Breast epithelium (tissue), 4 donors: Measurements from ENCODE around the gene RPS4Y2. TPM values are rescaled to one million over a fixed set of nuclear protein-coding genes. Genes with fewer than 3 reads are reported as not detected.

Source experiments
- DNase-seq, 2 donors: peaks; one replicate each; pipeline ENCODE4 v3.0.0-alpha.2; 2019; ENCODE audit warnings: low spot score in 2 of 2
- H3K27ac ChIP-seq, 2 donors: fragments of 200-600 bp; sonication (generic) in 1 of 2; one replicate each; pipeline ENCODE4 v1.5.1; 2016 to 2019; ENCODE audit warnings: mild to moderate bottlenecking in 1 of 2
- H3K27me3 ChIP-seq, 2 donors: fragments of 200-600 bp; sonication (generic) in 1 of 2; one replicate each; pipeline versions ENCODE4 v1.5.1 to v1.6.0; 2017 to 2019; ENCODE audit warnings: control low read depth in 1 of 2, mild to moderate bottlenecking in 1 of 2
- H3K36me3 ChIP-seq: fragments of 200-600 bp; one replicate; pipeline ENCODE4 v1.5.1; 2019
- H3K4me1 ChIP-seq, 2 donors: fragments of 200-600 bp; sonication (generic); one replicate each; pipeline ENCODE4 v1.5.1; 2016 to 2019; ENCODE audit warnings: control low read depth in 1 of 2
- H3K4me3 ChIP-seq, 3 donors: fragments of 200-600 bp; sonication (generic); 1 replicate in 2 of 3; 2 replicates in 1 of 3; pipeline ENCODE4 v1.5.1; 2016 to 2019; ENCODE audit warnings: mild to moderate bottlenecking in 3 of 3, moderate library complexity in 2 of 3
- H3K9me3 ChIP-seq, 2 donors: fragments of 200-600 bp; sonication (generic) in 1 of 2; one replicate each; pipeline ENCODE4 v1.5.1; 2016 to 2019; ENCODE audit warnings: control low read depth in 1 of 2
- POLR2A ChIP-seq: fragments of 450-650 bp; IDR thresholded peaks from one replicate; pipeline ENCODE4 v1.6.1; 2016; ENCODE audit warnings: antibody characterized with exemption, mild to moderate bottlenecking, moderate library complexity
- POLR2AphosphoS5 ChIP-seq, 3 donors: sonication (generic); formaldehyde crosslinking; IDR thresholded peaks; one replicate each; pipeline ENCODE4 v1.6.1; 2017; ENCODE audit warnings: antibody characterized with exemption in 3 of 3
- intact Hi-C: fragments of 100-400 bp; cut with DNase I; formaldehyde crosslinking; loops from one replicate; pipeline ENCODE4 v1.15.1; 2023; ENCODE audit warnings: low total_unique reads
- total RNA-seq, 3 donors: library from RNA; depleted of rRNA; stranded (reverse); fragments of >200 nt; gene quantifications; one replicate each; pipeline ENCODE4 v1.1.0, GENCODE V29; 2016
- TF ChIP-seq, protein P1 (sequence below), 3 donors: fragments of 450-650 bp; IDR thresholded peaks; one replicate each; pipeline ENCODE4 v1.5.1; 2016 to 2017; ENCODE audit warnings: antibody characterized with exemption in 3 of 3, mild to moderate bottlenecking in 3 of 3, moderate library complexity in 3 of 3

Gene RPS4Y2
- total RNA-seq, 3 donors from 2014 or later = not detected

DNA sequence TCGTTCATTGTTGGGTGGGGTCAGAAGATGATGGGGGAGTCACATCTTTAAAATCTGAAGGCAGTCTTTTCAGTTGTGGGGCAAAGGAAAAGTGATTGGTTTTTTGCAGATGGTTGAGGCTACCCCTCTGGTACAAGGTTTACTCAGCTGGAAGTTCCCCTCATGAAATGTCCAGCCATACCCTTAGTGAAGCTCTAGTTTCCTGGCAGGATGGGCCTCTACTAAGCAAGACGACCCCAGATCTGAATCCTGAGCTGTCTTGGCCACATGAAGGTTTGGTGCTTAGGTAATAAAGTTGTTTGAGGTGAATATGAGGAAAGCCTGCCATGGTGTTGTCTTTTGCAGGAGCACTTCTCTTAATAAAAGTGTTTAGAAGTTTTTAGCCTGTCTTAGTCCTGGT is 9.2 kb downstream of the RPS4Y2 start:
- H3K27me3 ChIP-seq = no peaks in the 10 kb centered on the region
- H3K36me3 ChIP-seq = no peaks in the 10 kb centered on the region
- H3K4me1 ChIP-seq = no peaks in the 10 kb centered on the region
- no peak for DNase-seq
- intact Hi-C loops = no loop called here
- H3K4me3 ChIP-seq = no peak overlapping the region
- H3K9me3 ChIP-seq = no peaks in the 10 kb centered on the region
- TF ChIP-seq, protein P1, sequence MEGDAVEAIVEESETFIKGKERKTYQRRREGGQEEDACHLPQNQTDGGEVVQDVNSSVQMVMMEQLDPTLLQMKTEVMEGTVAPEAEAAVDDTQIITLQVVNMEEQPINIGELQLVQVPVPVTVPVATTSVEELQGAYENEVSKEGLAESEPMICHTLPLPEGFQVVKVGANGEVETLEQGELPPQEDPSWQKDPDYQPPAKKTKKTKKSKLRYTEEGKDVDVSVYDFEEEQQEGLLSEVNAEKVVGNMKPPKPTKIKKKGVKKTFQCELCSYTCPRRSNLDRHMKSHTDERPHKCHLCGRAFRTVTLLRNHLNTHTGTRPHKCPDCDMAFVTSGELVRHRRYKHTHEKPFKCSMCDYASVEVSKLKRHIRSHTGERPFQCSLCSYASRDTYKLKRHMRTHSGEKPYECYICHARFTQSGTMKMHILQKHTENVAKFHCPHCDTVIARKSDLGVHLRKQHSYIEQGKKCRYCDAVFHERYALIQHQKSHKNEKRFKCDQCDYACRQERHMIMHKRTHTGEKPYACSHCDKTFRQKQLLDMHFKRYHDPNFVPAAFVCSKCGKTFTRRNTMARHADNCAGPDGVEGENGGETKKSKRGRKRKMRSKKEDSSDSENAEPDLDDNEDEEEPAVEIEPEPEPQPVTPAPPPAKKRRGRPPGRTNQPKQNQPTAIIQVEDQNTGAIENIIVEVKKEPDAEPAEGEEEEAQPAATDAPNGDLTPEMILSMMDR (IDR thresholded peaks at IDR 0.05) = no peak
- TF ChIP-seq POLR2AphosphoS5 (IDR thresholded peaks at IDR 0.05) (no peak), POLR2A (no peak)
- H3K27ac ChIP-seq = no peak overlapping the region

DNA sequence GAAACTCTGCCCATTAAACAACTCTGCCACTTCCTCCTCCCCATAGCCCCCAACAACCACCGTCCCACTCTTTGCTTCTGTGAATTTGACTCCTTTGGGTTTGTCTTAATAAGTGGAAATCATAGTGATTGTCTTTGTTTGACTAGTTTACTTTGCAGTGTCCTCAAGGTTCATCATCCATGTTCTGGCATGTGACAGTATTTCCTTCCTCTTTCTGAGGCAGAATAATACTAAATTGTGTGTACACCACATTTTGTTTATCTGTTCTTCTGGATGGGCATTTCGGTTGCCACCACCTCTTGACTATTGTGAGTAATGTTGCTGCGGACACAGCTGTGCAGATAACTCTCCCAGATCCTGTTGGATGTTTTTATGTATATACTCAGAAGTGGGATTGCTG is 14.8 kb downstream of the RPS4Y2 start:
- Histone ChIP-seq H3K36me3 (no peaks in the 10 kb centered on the region), H3K4me3 (no peak overlapping the region), H3K27ac (no peak overlapping the region), H3K9me3 (no peaks in the 10 kb centered on the region), H3K4me1 (no peaks in the 10 kb centered on the region), H3K27me3 (no peaks in the 10 kb centered on the region)
- no peak for DNase-seq
- no peak for TF ChIP-seq POLR2AphosphoS5 (IDR thresholded peaks at IDR 0.05)
- no peak for TF ChIP-seq POLR2A
- TF ChIP-seq, protein P1 (IDR thresholded peaks at IDR 0.05) = no peak
- intact Hi-C loops = no loop called here

DNA sequence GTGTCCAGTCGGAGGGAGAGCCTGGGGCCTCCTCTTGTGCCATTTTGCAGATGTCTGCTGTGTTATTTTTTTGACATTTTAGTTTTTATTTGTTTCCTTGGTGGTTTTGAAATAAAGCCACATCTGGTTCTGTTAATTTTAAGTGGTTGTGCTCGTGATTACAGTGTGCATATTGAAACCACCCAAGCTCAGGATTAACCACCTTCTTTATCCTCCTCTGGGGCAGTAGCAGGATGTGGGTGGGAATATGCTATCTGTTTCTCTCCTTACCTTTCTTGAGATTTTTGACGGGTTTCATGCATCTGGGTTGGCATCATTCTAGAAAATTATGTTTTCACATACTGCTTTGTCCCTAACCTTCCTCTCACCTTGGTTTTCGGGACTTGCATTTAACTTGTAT is 20.2 kb downstream of the RPS4Y2 start:
- Histone ChIP-seq H3K36me3 (no peaks in the 10 kb centered on the region), H3K9me3 (no peaks in the 10 kb centered on the region), H3K27me3 (no peaks in the 10 kb centered on the region), H3K4me1 (no peaks in the 10 kb centered on the region), H3K4me3 (no peak overlapping the region), H3K27ac (no peak overlapping the region)
- TF ChIP-seq POLR2AphosphoS5 (IDR thresholded peaks at IDR 0.05) (no peak), POLR2A (no peak)
- TF ChIP-seq, protein P1 (IDR thresholded peaks at IDR 0.05) = no peak
- DNase-seq = no peak
- intact Hi-C loops = no loop called here

DNA sequence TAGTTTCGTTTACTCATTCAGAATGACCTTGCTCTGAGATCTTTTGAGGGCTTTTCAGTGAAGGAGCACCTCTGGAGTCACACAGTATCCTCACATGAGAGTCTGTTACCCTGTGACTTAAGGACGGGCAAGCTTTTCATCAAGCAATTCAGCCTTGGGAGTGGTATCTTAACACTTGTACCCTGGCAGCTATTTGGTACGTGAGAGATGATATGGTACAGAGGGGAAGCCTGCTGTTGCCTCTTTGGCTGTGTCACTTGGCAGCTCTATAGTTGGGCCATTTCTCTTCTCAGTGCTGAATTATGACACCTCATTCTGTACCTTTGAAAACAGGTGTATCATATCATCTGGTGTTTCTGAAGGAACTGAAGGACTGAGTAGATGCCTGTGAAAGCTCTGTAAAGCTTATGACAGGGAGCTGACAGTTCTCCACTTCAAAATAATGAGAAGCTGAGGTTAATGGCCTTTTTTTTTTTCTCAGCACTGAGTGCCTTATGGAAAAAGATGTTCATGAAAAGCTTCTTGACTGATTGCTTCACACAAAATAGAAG is 24.3 kb downstream of the RPS4Y2 start:
- no peaks in the 10 kb centered on the region for H3K9me3 ChIP-seq
- intact Hi-C loops = no loop called here
- TF ChIP-seq POLR2AphosphoS5 (IDR thresholded peaks at IDR 0.05) (no peak), POLR2A (no peak)
- TF ChIP-seq, protein P1 (IDR thresholded peaks at IDR 0.05) = no peak

DNA sequence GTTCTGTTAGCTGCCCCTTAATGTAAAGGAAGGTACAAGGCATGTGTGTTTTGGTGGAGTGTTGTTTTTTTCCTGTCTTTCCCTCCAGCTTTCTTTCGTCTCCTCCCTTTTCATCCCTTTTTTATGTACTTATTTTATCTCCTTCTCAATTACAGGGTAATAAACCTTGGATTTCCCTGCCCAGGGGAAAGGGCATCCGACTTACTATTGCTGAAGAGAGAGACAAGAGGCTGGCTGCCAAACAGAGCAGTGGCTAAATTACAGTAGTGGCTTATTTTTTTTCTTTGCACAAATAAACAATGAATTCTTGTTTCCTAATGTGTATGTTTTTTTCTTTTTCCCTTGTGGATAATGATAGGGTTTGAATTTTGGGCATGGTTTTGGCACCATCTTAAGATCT is 24.9 kb downstream of the RPS4Y2 start:
- H3K4me1 ChIP-seq = no peaks in the 10 kb centered on the region
- intact Hi-C loops = no loop called here
- H3K9me3 ChIP-seq = no peaks in the 10 kb centered on the region
- no peak for DNase-seq
- H3K36me3 ChIP-seq = no peaks in the 10 kb centered on the region
- H3K27ac ChIP-seq = no peak overlapping the region
- TF ChIP-seq POLR2A (no peak), POLR2AphosphoS5 (IDR thresholded peaks at IDR 0.05) (no peak)
- TF ChIP-seq, protein P1 (IDR thresholded peaks at IDR 0.05) = no peak
- H3K27me3 ChIP-seq = no peaks in the 10 kb centered on the region
- no peak overlapping the region for H3K4me3 ChIP-seq

More for the DNA sequence above, 24.3 kb downstream of the RPS4Y2 start:
- H3K27me3 ChIP-seq = no peaks in the 10 kb centered on the region
- H3K4me1 ChIP-seq = no peaks in the 10 kb centered on the region
- H3K36me3 ChIP-seq = no peaks in the 10 kb centered on the region
- no peak overlapping the region for H3K27ac ChIP-seq
- H3K4me3 ChIP-seq = no peak overlapping the region
- DNase-seq = no peak
